Urinary bladder (tissue), 4 donors: ENCODE measurements around the gene ADCYAP1R1. TPM values are rescaled to one million over a fixed set of nuclear protein-coding genes. Genes with fewer than 3 reads are reported as not detected.

Source experiments
- DNase-seq: peaks from one replicate; pipeline ENCODE4 v3.0.0-alpha.2; 2015; ENCODE audit errors: extremely low spot score
- H3K27ac ChIP-seq: one replicate; pipeline ENCODE4 v1.5.1; 2013; ENCODE audit warnings: low read depth, mild to moderate bottlenecking, moderate library complexity
- H3K36me3 ChIP-seq: one replicate; pipeline ENCODE4 v1.6.1; 2013; ENCODE audit warnings: mild to moderate bottlenecking, moderate library complexity; ENCODE audit not compliant: insufficient read depth
- H3K4me1 ChIP-seq: one replicate; pipeline ENCODE4 v1.6.1; 2013; ENCODE audit warnings: mild to moderate bottlenecking, moderate library complexity; ENCODE audit not compliant: insufficient read depth
- H3K4me3 ChIP-seq: one replicate; pipeline ENCODE4 v1.5.1; 2013; ENCODE audit warnings: low read depth, low read length
- WGBS: extraction: QIAGEN DNeasy Blood & Tissue Kit; methylation state at CpG from one replicate; pipeline ENCODE4 v1.1.7; 2013; 5-methylcytosine and 5-hydroxymethylcytosine counted together
- polyA plus RNA-seq: library from polyadenylated mRNA; stranded (reverse); fragments of 200-250 nt; gene quantifications from one replicate; pipeline ENCODE4 v1.2.3, GENCODE V29; 2013
- total RNA-seq: library from RNA; depleted of rRNA; stranded (reverse); fragments of >200 nt; gene quantifications from one replicate; pipeline ENCODE4 v1.2.3, GENCODE V29; 2014
- donor health status: healthy with polysubstance abuse.
- donor health status: healthy.

Gene ADCYAP1R1
- total and polyA plus RNA-seq, 2 donors: 4.5 to 4.9 TPM

GRCh38 chr7:31023877-31024276 is 28.2 kb upstream of the ADCYAP1R1 start:
- no peak for DNase-seq
- 93% methylated on average over 5 of the region's 5 CpGs for WGBS
- no peak overlapping the region for H3K4me3 ChIP-seq
- H3K27ac ChIP-seq: no peak overlapping the region
- no peaks in the 10 kb centered on the region for H3K4me1 ChIP-seq
- no peaks in the 10 kb centered on the region for H3K36me3 ChIP-seq

GRCh38 chr7:31027161-31027965 is 24.7 kb upstream of the ADCYAP1R1 start:
- Histone ChIP-seq H3K36me3 (no peaks in the 10 kb centered on the region), H3K4me1 (no peaks in the 10 kb centered on the region), H3K4me3 (no peak overlapping the region), H3K27ac (no peak overlapping the region)
- peak; percentile 71 for DNase-seq
- WGBS: 22% methylated on average over 20 of the region's 20 CpGs

GRCh38 chr7:31028006-31028405 is 24.1 kb upstream of the ADCYAP1R1 start:
- H3K4me1 ChIP-seq: no peaks in the 10 kb centered on the region
- no peak overlapping the region for H3K4me3 ChIP-seq
- H3K27ac ChIP-seq: no peak overlapping the region
- DNase-seq: no peak
- no peaks in the 10 kb centered on the region for H3K36me3 ChIP-seq
- 93% methylated on average over 5 of the region's 5 CpGs for WGBS

- DNase-seq: no peak
- Histone ChIP-seq H3K4me1 (no peaks in the 10 kb centered on the region), H3K27ac (no peak overlapping the region)
These were observed 23.6 kb upstream of the ADCYAP1R1 start for GRCh38 chr7:31028417-31028992.

GRCh38 chr7:31029251-31030042 is 22.7 kb upstream of the ADCYAP1R1 start:
- Histone ChIP-seq H3K27ac (no peak overlapping the region), H3K4me3 (no peak overlapping the region)
- 82% methylated on average over 7 of the region's 7 CpGs for WGBS

More at GRCh38 chr7:31028417-31028992, 23.6 kb upstream of the ADCYAP1R1 start:
- WGBS: 94% methylated on average over 18 of the region's 18 CpGs
- no peak overlapping the region for H3K4me3 ChIP-seq
- no peaks in the 10 kb centered on the region for H3K36me3 ChIP-seq

GRCh38 chr7:31033674-31034300 is 18.3 kb upstream of the ADCYAP1R1 start:
- Histone ChIP-seq H3K27ac (no peak overlapping the region), H3K4me3 (no peak overlapping the region), H3K4me1 (no peaks in the 10 kb centered on the region), H3K36me3 (no peaks in the 10 kb centered on the region)
- 73% methylated on average over 5 of the region's 5 CpGs for WGBS
- no peak for DNase-seq

More at GRCh38 chr7:31029251-31030042, 22.7 kb upstream of the ADCYAP1R1 start:
- no peak for DNase-seq
- no peaks in the 10 kb centered on the region for H3K4me1 ChIP-seq
- no peaks in the 10 kb centered on the region for H3K36me3 ChIP-seq

- no peak overlapping the region for H3K27ac ChIP-seq
- WGBS: 74% methylated on average over 3 of the region's 3 CpGs
- no peaks in the 10 kb centered on the region for H3K4me1 ChIP-seq
- no peak for DNase-seq
- H3K36me3 ChIP-seq: no peaks in the 10 kb centered on the region
- H3K4me3 ChIP-seq: no peak overlapping the region
These were observed 15.2 kb upstream of the ADCYAP1R1 start for GRCh38 chr7:31036924-31037323.

GRCh38 chr7:31043051-31043471 is 9.0 kb upstream of the ADCYAP1R1 start:
- Histone ChIP-seq H3K4me1 (no peaks in the 10 kb centered on the region), H3K4me3 (no peak overlapping the region), H3K27ac (no peak overlapping the region), H3K36me3 (no peaks in the 10 kb centered on the region)
- WGBS: 25% methylated on average over 9 of the region's 9 CpGs
- DNase-seq: no peak

GRCh38 chr7:31044529-31044928 is 7.6 kb upstream of the ADCYAP1R1 start:
- Histone ChIP-seq H3K4me3 (no peak overlapping the region), H3K27ac (no peak overlapping the region), H3K4me1 (no peaks in the 10 kb centered on the region), H3K36me3 (no peaks in the 10 kb centered on the region)
- DNase-seq: no peak
- 68% methylated on average over 5 of the region's 5 CpGs for WGBS

- no peak for DNase-seq
- no peaks in the 10 kb centered on the region for H3K4me1 ChIP-seq
- 89% methylated on average over 5 of the region's 5 CpGs for WGBS
- no peak overlapping the region for H3K4me3 ChIP-seq
- no peaks in the 10 kb centered on the region for H3K36me3 ChIP-seq
- H3K27ac ChIP-seq: no peak overlapping the region
These were observed 5.4 kb upstream of the ADCYAP1R1 start for GRCh38 chr7:31046723-31047122.

- no peak overlapping the region for H3K27ac ChIP-seq
- no peak for DNase-seq
- 88% methylated on average over 9 of the region's 9 CpGs for WGBS
- H3K4me3 ChIP-seq: no peak overlapping the region
- H3K4me1 ChIP-seq: peaks cover 1% of the 10 kb centered on the region
- no peaks in the 10 kb centered on the region for H3K36me3 ChIP-seq
These were observed 4.6 kb upstream of the ADCYAP1R1 start for GRCh38 chr7:31047313-31048146.

- WGBS: 81% methylated on average over 12 of the region's 12 CpGs
- H3K4me1 ChIP-seq: peaks cover 4% of the 10 kb centered on the region
- DNase-seq: no peak
These were observed 2.9 kb upstream of the ADCYAP1R1 start for GRCh38 chr7:31049005-31049765.

More at GRCh38 chr7:31049005-31049765, 2.9 kb upstream of the ADCYAP1R1 start:
- Histone ChIP-seq H3K36me3 (no peaks in the 10 kb centered on the region), H3K27ac (no peak overlapping the region), H3K4me3 (no peak overlapping the region)
